NCI-H146 treated with DMSO at 0.1 percent for 48 hours (cell line): ENCODE results near the gene ZNF397.

Experiments
- DNase-seq: peaks from one replicate; lab custom pipeline; 2025; ENCODE audit not compliant: unreplicated experiment; lab: John Stamatoyannopoulos, UW

ZNF397 gene

DNA sequence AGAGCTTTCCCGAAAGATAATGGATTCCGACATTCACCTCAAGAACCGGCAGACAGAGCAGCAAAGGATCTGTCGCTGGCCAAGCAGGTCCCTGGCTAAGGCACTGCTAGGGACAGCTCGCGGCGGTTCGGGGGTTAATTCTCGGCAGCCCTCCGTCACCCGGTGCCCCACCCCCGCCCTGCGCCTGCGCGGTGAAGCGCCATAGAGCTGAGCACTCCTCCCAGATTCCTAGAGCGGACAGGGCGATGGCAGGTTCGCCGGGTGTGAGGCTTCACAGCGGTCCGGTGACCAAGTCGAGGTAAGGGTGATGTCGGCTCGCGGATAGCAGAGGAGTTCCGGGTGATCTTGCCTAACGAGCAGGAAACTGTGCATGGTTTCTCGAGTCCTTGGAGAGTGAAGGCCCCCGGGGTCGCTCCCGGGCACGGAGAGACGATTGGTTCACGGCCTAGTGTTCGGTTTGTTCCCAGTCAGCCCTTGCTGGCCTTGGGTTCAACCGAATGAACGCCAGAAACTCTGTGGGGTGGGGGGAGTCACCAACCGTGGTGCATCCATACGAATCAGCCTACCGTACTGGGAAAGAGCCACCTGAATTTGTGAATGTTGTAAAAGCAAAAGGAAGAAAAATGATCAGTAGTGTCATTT lies 49.4 kb downstream of the ZNF397 start, which contains the start of gene ZSCAN30:
TSS of gene ZSCAN30 (minus strand) at position 136 of the 642 bp plus-strand sequence. CDS start 25,877 bp downstream, outside the sequence.
- peak; percentile 94 for DNase-seq

GRCh38 chr18:35291166-35291565 lies 50.3 kb downstream of the ZNF397 start:
- DNase-seq, result no peak

GRCh38 chr18:35296060-35296459 lies 55.2 kb downstream of the ZNF397 start:
- DNase-seq, result no peak

GRCh38 chr18:35303610-35304009 lies 62.8 kb downstream of the ZNF397 start:
- no peak for DNase-seq

GRCh38 chr18:35306588-35307250 lies 65.9 kb downstream of the ZNF397 start:
- no peak for DNase-seq
